SK-N-SH (cell line): ENCODE measurements around the gene NUAK1. TPM values are rescaled to one million over a fixed set of nuclear protein-coding genes. Genes with fewer than 3 reads are reported as not detected.

Source experiments
- CTCF ChIA-PET: fragments of 300-600, 350-600 bp; formaldehyde crosslinking; extraction: SDS; loops from one replicate; lab custom pipeline; 2021; lab: Yijun Ruan, JAX
- POLR2A ChIA-PET: fragments of 350-600 bp; sonication (Branson Sonifier 250); formaldehyde crosslinking; extraction: SDS; loops from one replicate; lab custom pipeline; 2020; ENCODE audit warnings: antibody characterized with exemption, inconsistent platforms; lab: Yijun Ruan, JAX
- DNase-seq: peaks from one replicate; pipeline ENCODE4 v3.0.0; 2012
- H2AFZ ChIP-seq: fragments of 200-600 bp; sonication (generic); 2 replicates; pipeline ENCODE4 v1.8.1; 2016; ENCODE audit warnings: antibody characterized with exemption, mild to moderate bottlenecking, low read depth
- H3F3A ChIP-seq: fragments of 200-600 bp; sonication (generic); replicated peaks from 2 replicates; pipeline ENCODE3; 2016; ENCODE audit warnings: antibody characterized with exemption, mild to moderate bottlenecking; ENCODE audit not compliant: insufficient read depth
- H3K27ac ChIP-seq, 2 experiments: fragments of 200-500 bp in 1 of 2; fragments of 200-600 bp in 1 of 2; sonication (Bioruptor generic) in 1 of 2; sonication (generic), shearing (Covaris generic) in 1 of 2; 2 replicates each; pipeline versions ENCODE4 v1.5.1 to v1.6.1; 2014 to 2016; ENCODE audit warnings: low read depth in 2 of 2, inconsistent platforms in 1 of 2, low read length in 1 of 2, mild to moderate bottlenecking in 1 of 2, mixed read lengths in 1 of 2
- H3K27me3 ChIP-seq: fragments of 200-600 bp; sonication (generic), shearing (Covaris generic); 2 replicates; pipeline ENCODE4 v1.6.1; 2016; ENCODE audit warnings: mixed run types; ENCODE audit not compliant: insufficient read depth
- H3K36me3 ChIP-seq, 2 experiments: fragments of 200-500 bp in 1 of 2; fragments of 200-600 bp in 1 of 2; sonication (Bioruptor generic) in 1 of 2; sonication (generic) in 1 of 2; replicated peaks in 1 of 2; 2 replicates each; pipeline versions ENCODE3 to v1.5.1; 2014 to 2016; ENCODE audit warnings: low read length in 1 of 2, mild to moderate bottlenecking in 1 of 2; ENCODE audit not compliant: insufficient read depth in 2 of 2, control insufficient read depth in 1 of 2
- H3K4me1 ChIP-seq, 2 experiments: fragments of 200-500 bp in 1 of 2; fragments of 200-600 bp in 1 of 2; sonication (Bioruptor generic) in 1 of 2; sonication (generic), shearing (Covaris generic) in 1 of 2; 2 replicates each; pipeline versions ENCODE4 v1.5.1 to v1.6.1; 2014 to 2016; ENCODE audit warnings: low read depth in 1 of 2, low read length in 1 of 2, mixed run types in 1 of 2; ENCODE audit not compliant: insufficient read depth in 2 of 2, control insufficient read depth in 1 of 2
- H3K4me2 ChIP-seq: fragments of 200-600 bp; sonication (generic), shearing (Covaris generic); 2 replicates; pipeline ENCODE4 v1.6.1; 2017; ENCODE audit warnings: mixed run types
- H3K4me3 ChIP-seq, 2 experiments: fragments of 200-500 bp in 1 of 2; fragments of 200-600 bp in 1 of 2; sonication (Bioruptor generic) in 1 of 2; sonication (generic), shearing (Covaris generic) in 1 of 2; 2 replicates each; pipeline versions ENCODE4 v1.5.1 to v1.8.1; 2014 to 2016; ENCODE audit warnings: low read depth in 2 of 2, inconsistent platforms in 1 of 2, low read length in 1 of 2, mild to moderate bottlenecking in 1 of 2, mixed read lengths in 1 of 2, moderate library complexity in 1 of 2
- H3K79me2 ChIP-seq: fragments of 200-600 bp; sonication (generic); 2 replicates; pipeline ENCODE4 v1.8.1; 2017; ENCODE audit warnings: mild to moderate bottlenecking; ENCODE audit not compliant: insufficient read depth
- H3K9ac ChIP-seq: fragments of 200-600 bp; sonication (generic); 2 replicates; pipeline ENCODE4 v1.6.1; 2017; ENCODE audit warnings: mixed run types
- H3K9me2 ChIP-seq: fragments of 200-600 bp; sonication (generic); 2 replicates; pipeline ENCODE4 v1.6.1; 2017; ENCODE audit warnings: mixed run types
- H3K9me3 ChIP-seq: fragments of 200-600 bp; sonication (generic); 2 replicates; pipeline ENCODE4 v1.6.1; 2017; ENCODE audit warnings: mixed run types, mild to moderate bottlenecking, moderate library complexity
- H4K20me1 ChIP-seq: fragments of 200-600 bp; sonication (generic); 2 replicates; pipeline ENCODE4 v1.6.1; 2017; ENCODE audit warnings: mild to moderate bottlenecking, mixed run types; ENCODE audit not compliant: insufficient read depth
- CHD2 ChIP-seq: fragments of 150-350 bp; IDR thresholded peaks from 2 replicates; pipeline ENCODE4 v1.6.1; 2018; ENCODE audit warnings: low read length; ENCODE audit not compliant: partially characterized antibody
- EP300 ChIP-seq, 2 experiments: IDR thresholded peaks; 2 replicates each; pipeline versions ENCODE4 v1.4.0 to v1.6.1; 2012; ENCODE audit warnings: borderline replicate concordance in 1 of 2, low read depth in 1 of 2, low read length in 1 of 2
- EZH2phosphoT487 ChIP-seq: fragments of 200-600 bp; sonication (generic); IDR thresholded peaks from 2 replicates; pipeline ENCODE4 v1.6.1; 2017; ENCODE audit warnings: low read depth, mixed run types, mild to moderate bottlenecking, antibody characterized with exemption, moderate library complexity, borderline replicate concordance
- FOSL2 ChIP-seq: IDR thresholded peaks from 2 replicates; pipeline ENCODE4 v1.4.0; 2012; ENCODE audit warnings: low read depth, mild to moderate bottlenecking, moderate library complexity, borderline replicate concordance
- FOXM1 ChIP-seq: IDR thresholded peaks from 2 replicates; pipeline ENCODE4 v1.4.0; 2012; ENCODE audit warnings: low read depth, mild to moderate bottlenecking
- GATA2 ChIP-seq: sonication (generic); formaldehyde crosslinking; IDR thresholded peaks from 2 replicates; pipeline ENCODE4 v1.5.0; 2020; ENCODE audit warnings: mild to moderate bottlenecking, missing genetic modification reagents
- JUND ChIP-seq: IDR thresholded peaks from 2 replicates; pipeline ENCODE4 v1.4.0; 2012
- MEF2A ChIP-seq: IDR thresholded peaks from 2 replicates; pipeline ENCODE4 v1.4.0; 2012; ENCODE audit warnings: low read depth, borderline replicate concordance
- MXI1 ChIP-seq: IDR thresholded peaks from 2 replicates; pipeline ENCODE4 v1.6.1; 2012; ENCODE audit warnings: mild to moderate bottlenecking, low read depth, low read length, improper control_type of control experiment
- NFIC ChIP-seq: IDR thresholded peaks from 2 replicates; pipeline ENCODE4 v1.4.0; 2012; ENCODE audit warnings: borderline replicate concordance
- NRF1 ChIP-seq: IDR thresholded peaks from 2 replicates; pipeline ENCODE4 v1.6.1; 2012; ENCODE audit warnings: low read depth, mild to moderate bottlenecking, low read length
- POLR2AphosphoS5 ChIP-seq: IDR thresholded peaks from 2 replicates; pipeline ENCODE4 v1.6.1; 2012; ENCODE audit warnings: low read depth, low read length
- RAD21 ChIP-seq: IDR thresholded peaks from 2 replicates; pipeline ENCODE4 v1.6.1; 2012; ENCODE audit warnings: mild to moderate bottlenecking, low read length
- RCOR1 ChIP-seq: fragments of 150-350 bp; IDR thresholded peaks from 2 replicates; pipeline ENCODE4 v1.6.1; 2017; ENCODE audit warnings: antibody characterized with exemption, low read length
- RFX5 ChIP-seq: IDR thresholded peaks from 2 replicates; pipeline ENCODE4 v1.6.1; 2012; ENCODE audit warnings: mild to moderate bottlenecking, improper control_type of control experiment, low read length
- SIN3A ChIP-seq: IDR thresholded peaks from 2 replicates; pipeline ENCODE4 v1.6.1; 2012; ENCODE audit warnings: low read depth, mild to moderate bottlenecking, low read length, moderate library complexity, borderline replicate concordance
- SMC3 ChIP-seq: IDR thresholded peaks from 2 replicates; pipeline ENCODE4 v1.6.1; 2012; ENCODE audit warnings: low read depth, low read length, improper control_type of control experiment
- TAF1 ChIP-seq: IDR thresholded peaks from 2 replicates; pipeline ENCODE4 v1.6.1; 2012; ENCODE audit warnings: low read depth, mild to moderate bottlenecking, low read length, moderate library complexity, borderline replicate concordance
- ZBTB33 ChIP-seq: IDR thresholded peaks from 2 replicates; pipeline ENCODE4 v1.4.0; 2012; ENCODE audit warnings: low read depth, borderline replicate concordance
- whole genome bisulfite sequencing: methylation state at CpG from one replicate; pipeline ENCODE4 v1.1.6; 2017; ENCODE audit warnings: low lambda C conversion rate; 5-methylcytosine and 5-hydroxymethylcytosine counted together
- polyA plus RNA-seq, 3 experiments: library from polyadenylated mRNA; depleted of rRNA; stranded (reverse); fragments of >200 nt; gene quantifications; 2 replicates each; pipeline ENCODE4 v1.2.3, GENCODE V29; 2012
- TF ChIP-seq, protein P1 (sequence below): IDR thresholded peaks from 2 replicates; pipeline ENCODE4 v1.6.1; 2012; ENCODE audit warnings: mild to moderate bottlenecking, low read depth, low read length, moderate library complexity
- TF ChIP-seq, protein P2 (sequence below): IDR thresholded peaks from 2 replicates; pipeline ENCODE4 v1.4.0; 2012; ENCODE audit warnings: low read depth
- TF ChIP-seq, protein P3 (sequence below): fragments of 200-600 bp; sonication (generic); IDR thresholded peaks from 2 replicates; pipeline ENCODE4 v1.6.1; 2017; ENCODE audit warnings: antibody characterized with exemption, mild to moderate bottlenecking, moderate library complexity
- TF ChIP-seq, protein P4 (sequence below): fragments of 150-350 bp; IDR thresholded peaks from 2 replicates; pipeline ENCODE4 v1.6.1; 2016; ENCODE audit warnings: mild to moderate bottlenecking, low read depth, low read length

Gene NUAK1
- polyA plus RNA-seq, 1 of the 3 experiments (the other 2 are of a cell fraction) = 8.1 TPM

DNA sequence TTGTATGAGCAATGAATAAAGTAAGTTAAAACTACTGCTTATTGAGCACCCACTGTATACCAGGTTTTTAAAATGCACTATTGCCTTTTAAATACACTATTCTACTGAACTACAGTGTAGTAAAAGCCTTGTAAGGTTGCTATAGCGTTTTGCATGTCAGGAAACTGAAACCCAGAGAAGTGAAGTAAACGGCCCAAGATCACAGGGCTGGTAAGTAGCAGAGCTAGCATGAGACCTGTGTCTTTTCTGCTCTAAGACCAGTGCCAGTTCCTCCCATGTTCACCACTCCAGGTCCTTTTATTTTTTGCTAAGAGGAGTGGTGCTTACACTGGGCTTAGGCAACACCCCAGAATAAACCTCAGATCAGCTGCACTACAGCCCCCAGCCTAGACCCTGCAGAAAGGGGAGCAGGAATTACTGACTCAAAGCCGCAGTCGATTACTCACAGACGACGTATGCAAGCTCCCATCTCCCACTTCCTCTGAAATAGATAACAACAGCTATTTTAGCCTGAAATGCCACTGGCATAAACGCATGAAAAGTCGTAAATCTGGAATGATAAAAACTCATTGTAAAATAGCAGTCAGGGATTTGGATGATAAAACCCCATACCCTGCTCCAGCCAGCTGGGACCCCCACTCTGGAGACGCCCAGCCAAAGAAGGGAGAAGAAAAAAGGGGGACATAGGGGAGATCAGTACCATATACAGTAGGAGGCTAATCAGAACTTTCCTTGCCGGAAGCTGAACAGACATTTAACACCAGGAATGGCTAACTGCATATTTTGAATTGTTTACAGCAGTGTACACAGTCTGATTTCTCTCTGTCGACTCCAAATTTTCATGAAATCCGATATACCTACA, 108.3 kb downstream of the NUAK1 start:
- peak; percentile 15 for DNase-seq
- 2% methylated on average over 12 of the region's 12 CpGs for WGBS
- Histone ChIP-seq H3K4me2 (peak overlapping the region; percentile 70), H3K9ac (peak overlapping the region; percentile 73), H3K9me2 (no peaks in the 10 kb centered on the region), H3K27me3 (no peaks in the 10 kb centered on the region), H3K9me3 (no peaks in the 10 kb centered on the region), H3K4me3 (peak overlapping the region; percentile 1 to 52; a peak in 3 of 4 replicates), H3K4me1 (peaks cover 2 to 14% of the 10 kb centered on the region in 2 experiments; a peak in 3 of 4 replicates), H3K27ac (peak overlapping the region; percentile 88 to 95; a peak in 3 of 4 replicates), H3K36me3 (no peaks in the 10 kb centered on the region), H2AFZ (peak overlapping the region; percentile 80; the same call in 1 of the 2 replicates), H4K20me1 (no peaks in the 10 kb centered on the region), H3K79me2 (no peaks in the 10 kb centered on the region; the same call in 1 of the 2 replicates), H3F3A (peaks cover 19% of the 10 kb centered on the region)
- ChIA-PET POLR2A (no interaction called here), CTCF (interaction anchor here (1.0 to 1.3 kb wide), 2 partner anchors 9 to 10 kb away, joined by 3 to 4 read pairs; no protein-coding TSS in a partner anchor)
- TF ChIP-seq SIN3A (peak; percentile 57; the same call in 1 of the 2 replicates), MEF2A (peak; percentile 91), RAD21 (no peak), EZH2phosphoT487 (no peak), CHD2 (no peak), NFIC (peak; percentile 78), EP300 (IDR thresholded peaks at IDR 0.05; ENCODE audit: borderline replicate concordance in 1 of 2, low read depth in 1 of 2, low read length in 1 of 2) (peak; percentile 11 to 98; a peak in 2 of 4 replicates), ZBTB33 (peak; percentile 77; the same call in 1 of the 2 replicates), SMC3 (peak; percentile 1; the same call in 1 of the 2 replicates), JUND (peak; percentile 94), POLR2AphosphoS5 (peak; percentile 39), NRF1 (no peak), FOXM1 (peak; percentile 56; the same call in 1 of the 2 replicates), TAF1 (peak; percentile 48; the same call in 1 of the 2 replicates), RCOR1 (no peak), GATA2 (no peak), RFX5 (no peak), MXI1 (no peak), FOSL2 (peak; percentile 93)
- TF ChIP-seq, protein P1, sequence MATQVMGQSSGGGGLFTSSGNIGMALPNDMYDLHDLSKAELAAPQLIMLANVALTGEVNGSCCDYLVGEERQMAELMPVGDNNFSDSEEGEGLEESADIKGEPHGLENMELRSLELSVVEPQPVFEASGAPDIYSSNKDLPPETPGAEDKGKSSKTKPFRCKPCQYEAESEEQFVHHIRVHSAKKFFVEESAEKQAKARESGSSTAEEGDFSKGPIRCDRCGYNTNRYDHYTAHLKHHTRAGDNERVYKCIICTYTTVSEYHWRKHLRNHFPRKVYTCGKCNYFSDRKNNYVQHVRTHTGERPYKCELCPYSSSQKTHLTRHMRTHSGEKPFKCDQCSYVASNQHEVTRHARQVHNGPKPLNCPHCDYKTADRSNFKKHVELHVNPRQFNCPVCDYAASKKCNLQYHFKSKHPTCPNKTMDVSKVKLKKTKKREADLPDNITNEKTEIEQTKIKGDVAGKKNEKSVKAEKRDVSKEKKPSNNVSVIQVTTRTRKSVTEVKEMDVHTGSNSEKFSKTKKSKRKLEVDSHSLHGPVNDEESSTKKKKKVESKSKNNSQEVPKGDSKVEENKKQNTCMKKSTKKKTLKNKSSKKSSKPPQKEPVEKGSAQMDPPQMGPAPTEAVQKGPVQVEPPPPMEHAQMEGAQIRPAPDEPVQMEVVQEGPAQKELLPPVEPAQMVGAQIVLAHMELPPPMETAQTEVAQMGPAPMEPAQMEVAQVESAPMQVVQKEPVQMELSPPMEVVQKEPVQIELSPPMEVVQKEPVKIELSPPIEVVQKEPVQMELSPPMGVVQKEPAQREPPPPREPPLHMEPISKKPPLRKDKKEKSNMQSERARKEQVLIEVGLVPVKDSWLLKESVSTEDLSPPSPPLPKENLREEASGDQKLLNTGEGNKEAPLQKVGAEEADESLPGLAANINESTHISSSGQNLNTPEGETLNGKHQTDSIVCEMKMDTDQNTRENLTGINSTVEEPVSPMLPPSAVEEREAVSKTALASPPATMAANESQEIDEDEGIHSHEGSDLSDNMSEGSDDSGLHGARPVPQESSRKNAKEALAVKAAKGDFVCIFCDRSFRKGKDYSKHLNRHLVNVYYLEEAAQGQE = no peak
- TF ChIP-seq, protein P2, sequence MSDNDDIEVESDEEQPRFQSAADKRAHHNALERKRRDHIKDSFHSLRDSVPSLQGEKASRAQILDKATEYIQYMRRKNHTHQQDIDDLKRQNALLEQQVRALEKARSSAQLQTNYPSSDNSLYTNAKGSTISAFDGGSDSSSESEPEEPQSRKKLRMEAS = peak; percentile 47; the same call in 1 of the 2 replicates
- TF ChIP-seq, protein P3, sequence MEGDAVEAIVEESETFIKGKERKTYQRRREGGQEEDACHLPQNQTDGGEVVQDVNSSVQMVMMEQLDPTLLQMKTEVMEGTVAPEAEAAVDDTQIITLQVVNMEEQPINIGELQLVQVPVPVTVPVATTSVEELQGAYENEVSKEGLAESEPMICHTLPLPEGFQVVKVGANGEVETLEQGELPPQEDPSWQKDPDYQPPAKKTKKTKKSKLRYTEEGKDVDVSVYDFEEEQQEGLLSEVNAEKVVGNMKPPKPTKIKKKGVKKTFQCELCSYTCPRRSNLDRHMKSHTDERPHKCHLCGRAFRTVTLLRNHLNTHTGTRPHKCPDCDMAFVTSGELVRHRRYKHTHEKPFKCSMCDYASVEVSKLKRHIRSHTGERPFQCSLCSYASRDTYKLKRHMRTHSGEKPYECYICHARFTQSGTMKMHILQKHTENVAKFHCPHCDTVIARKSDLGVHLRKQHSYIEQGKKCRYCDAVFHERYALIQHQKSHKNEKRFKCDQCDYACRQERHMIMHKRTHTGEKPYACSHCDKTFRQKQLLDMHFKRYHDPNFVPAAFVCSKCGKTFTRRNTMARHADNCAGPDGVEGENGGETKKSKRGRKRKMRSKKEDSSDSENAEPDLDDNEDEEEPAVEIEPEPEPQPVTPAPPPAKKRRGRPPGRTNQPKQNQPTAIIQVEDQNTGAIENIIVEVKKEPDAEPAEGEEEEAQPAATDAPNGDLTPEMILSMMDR = no peak
- TF ChIP-seq, protein P4, sequence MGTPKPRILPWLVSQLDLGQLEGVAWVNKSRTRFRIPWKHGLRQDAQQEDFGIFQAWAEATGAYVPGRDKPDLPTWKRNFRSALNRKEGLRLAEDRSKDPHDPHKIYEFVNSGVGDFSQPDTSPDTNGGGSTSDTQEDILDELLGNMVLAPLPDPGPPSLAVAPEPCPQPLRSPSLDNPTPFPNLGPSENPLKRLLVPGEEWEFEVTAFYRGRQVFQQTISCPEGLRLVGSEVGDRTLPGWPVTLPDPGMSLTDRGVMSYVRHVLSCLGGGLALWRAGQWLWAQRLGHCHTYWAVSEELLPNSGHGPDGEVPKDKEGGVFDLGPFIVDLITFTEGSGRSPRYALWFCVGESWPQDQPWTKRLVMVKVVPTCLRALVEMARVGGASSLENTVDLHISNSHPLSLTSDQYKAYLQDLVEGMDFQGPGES = no peak
